Measurements from ENCODE around the gene LDHD.
"Not testable (repeated sequence)": the region's sequence is repeated elsewhere in the genome, so short reads cannot be mapped to it uniquely, and the experiment has no call there.

Gene LDHD

GRCh38 chr16:75116081-75116910, at the start of gene LDHD:
Gene LDHD, minus strand, starts transcription at chr16:75116780. Its CDS starts 60 bp downstream, at chr16:75116720.
- DNase-seq (ENCODE audit: low spot score): peak; percentile 53

DNA sequence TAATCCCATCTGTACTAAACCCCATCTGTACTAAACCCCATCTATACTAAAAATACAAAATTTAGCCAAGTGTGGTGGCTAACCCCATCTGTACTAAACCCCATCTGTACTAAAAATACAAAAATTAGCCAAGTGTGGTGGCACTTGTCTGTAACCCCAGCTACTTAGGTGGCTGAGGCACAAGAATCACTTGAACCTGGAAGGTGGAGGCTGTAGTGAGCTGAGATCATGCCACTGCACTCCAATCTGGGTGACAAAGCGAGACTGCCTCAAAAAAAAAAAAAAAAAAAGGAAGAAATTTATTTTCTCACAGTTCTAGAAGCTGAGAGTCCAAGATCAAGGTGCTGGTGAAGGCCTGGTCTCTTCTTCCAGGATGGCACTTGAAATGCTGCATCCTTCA, 43.8 kb upstream of the LDHD start:
- no peak for DNase-seq (ENCODE audit: low spot score)

- DNase-seq (ENCODE audit: low spot score): no peak
Measured at GRCh38 chr16:75152635-75153034, 36.1 kb upstream of the LDHD start.

GRCh38 chr16:75151798-75152197, 35.2 kb upstream of the LDHD start:
- no peak for DNase-seq (ENCODE audit: low spot score)

- peak; percentile 95 for DNase-seq (ENCODE audit: low spot score)
Measured at GRCh38 chr16:75148311-75149195, 32.0 kb upstream of the LDHD start, which contains the start of gene ZFP1. Gene ZFP1, plus strand, starts transcription at chr16:75148524. Its CDS starts 4,428 bp downstream, at chr16:75152952.

GRCh38 chr16:75147968-75148310, 31.4 kb upstream of the LDHD start:
- no peak for DNase-seq (ENCODE audit: low spot score)

DNA sequence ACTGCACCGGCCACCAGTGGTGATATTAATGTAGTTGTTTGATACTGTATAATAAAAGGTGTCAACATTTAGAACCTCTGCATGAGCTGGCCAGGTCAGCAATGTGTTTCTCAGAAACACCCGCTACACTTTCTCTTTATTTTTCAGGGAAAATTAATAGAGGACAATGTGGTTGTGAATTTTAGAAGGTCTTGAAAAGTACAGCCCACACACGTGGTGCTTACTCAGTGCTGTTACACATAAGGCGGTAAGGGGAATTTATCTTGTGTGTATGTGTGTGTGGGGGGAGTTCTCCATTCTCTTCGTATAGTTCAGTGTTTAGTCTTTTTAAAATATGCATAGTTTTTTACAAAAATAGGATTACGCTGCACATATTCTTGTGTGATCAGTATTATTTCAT, 27.4 kb upstream of the LDHD start:
- no peak for DNase-seq (ENCODE audit: low spot score)

- DNase-seq (ENCODE audit: low spot score): no peak
Measured at GRCh38 chr16:75139498-75139897, 22.9 kb upstream of the LDHD start.

GRCh38 chr16:75138636-75139035, 22.1 kb upstream of the LDHD start:
- no peak for DNase-seq (ENCODE audit: low spot score)

GRCh38 chr16:75138233-75138632, 21.7 kb upstream of the LDHD start:
- no peak for DNase-seq (ENCODE audit: low spot score)

DNA sequence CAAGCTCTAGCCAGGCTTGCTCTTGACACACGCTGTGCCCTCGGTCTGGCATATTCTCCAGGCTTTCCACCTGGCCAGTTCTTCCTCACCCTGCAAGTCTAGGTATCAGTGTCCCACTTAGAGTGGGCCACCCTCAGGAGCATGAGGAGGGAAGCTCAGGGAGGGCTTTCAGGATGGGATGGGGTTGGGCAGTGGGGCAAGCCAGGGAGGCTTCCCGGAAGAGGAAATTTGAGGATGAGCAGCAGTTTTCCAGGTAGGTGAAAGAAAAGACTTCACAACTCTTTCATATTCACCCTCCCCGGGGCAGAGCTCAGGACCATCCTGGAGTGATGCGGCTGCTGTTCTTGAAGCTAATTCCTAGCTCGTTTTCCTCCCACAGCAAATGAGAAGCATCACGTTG, 14.5 kb upstream of the LDHD start:
- no peak for DNase-seq (ENCODE audit: low spot score)

GRCh38 chr16:75130150-75130771, 13.7 kb upstream of the LDHD start:
- DNase-seq (ENCODE audit: low spot score): no peak

DNA sequence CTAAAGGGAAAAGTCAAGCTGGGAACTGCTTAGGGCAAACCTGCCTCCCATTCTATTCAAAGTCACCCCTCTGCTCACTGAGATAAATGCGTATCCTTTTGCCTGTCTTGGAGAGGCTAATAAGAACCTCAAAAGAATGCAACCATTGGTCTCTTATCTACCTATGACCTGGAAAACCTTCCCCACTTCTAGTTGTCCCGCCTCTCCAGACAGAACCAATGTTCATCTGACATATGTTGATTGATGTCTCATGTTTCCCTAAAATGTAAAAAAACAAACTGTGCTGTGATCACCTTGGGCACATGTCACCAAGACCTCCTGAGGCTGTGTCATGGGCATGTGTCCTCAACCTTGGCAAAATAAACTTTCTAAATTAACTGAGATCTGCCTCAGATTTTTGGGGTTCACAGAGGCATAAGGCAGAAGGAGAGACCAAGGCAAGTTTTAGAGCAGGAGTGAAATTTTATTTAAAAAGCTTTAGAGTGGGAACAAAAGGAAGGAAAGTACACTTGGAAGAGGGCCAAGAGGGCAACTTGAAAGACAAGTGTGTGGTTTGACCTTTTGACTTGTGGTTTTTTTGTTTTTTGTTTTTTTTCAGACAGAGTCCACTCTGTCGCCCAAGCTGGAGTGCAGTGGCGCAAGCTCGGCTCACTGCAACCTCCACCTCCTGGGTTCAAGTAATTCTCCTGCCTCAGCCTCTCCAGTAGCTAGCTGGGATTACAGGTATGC, 13.0 kb upstream of the LDHD start:
- DNase-seq (ENCODE audit: low spot score): not testable (repeated sequence)

GRCh38 chr16:75127713-75128415, 11.3 kb upstream of the LDHD start:
- DNase-seq (ENCODE audit: low spot score): no peak

DNA sequence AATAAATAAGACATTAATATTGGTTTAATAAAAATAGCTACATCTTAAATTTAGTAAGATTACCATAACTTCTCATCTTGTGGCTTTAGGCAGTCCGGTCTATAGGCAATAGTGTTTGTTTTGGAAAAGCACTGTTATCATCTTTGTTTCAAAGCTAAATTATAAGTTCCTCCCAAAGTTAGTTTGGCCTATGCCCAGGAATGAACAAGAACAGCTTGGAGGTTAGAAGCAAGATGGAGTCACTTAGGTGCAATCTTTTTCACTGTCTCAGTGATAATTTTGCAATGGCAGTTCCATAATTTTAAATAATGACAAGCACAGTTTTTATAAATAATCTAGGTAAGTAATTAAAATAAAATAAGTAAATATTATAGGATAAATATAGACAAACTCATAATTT, 6.0 kb upstream of the LDHD start:
- no peak for DNase-seq (ENCODE audit: low spot score)

GRCh38 chr16:75121949-75122568, 5.5 kb upstream of the LDHD start:
- no peak for DNase-seq (ENCODE audit: low spot score)

- DNase-seq (ENCODE audit: low spot score): no peak
Measured at GRCh38 chr16:75120253-75120652, 3.7 kb upstream of the LDHD start.

GRCh38 chr16:75118943-75119539, 2.5 kb upstream of the LDHD start:
- no peak for DNase-seq (ENCODE audit: low spot score)

DNA sequence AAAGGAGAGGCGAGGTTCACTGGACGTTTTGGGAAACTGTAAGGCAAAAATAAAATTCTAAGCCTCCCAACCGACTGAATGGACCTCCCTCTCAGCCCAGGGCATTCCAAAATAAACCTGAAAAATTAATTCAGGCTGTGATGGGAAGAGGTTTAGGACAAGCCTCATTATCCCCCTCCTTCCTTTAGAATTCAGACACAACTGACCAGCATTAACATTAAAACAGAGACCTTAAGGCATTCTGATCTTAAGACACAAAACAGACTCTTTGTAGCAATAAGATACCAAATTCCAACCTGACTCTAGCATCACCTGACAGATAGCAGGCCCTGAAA, 298 bp upstream of the LDHD start:
- no peak for DNase-seq (ENCODE audit: low spot score)

- DNase-seq (ENCODE audit: low spot score): no peak
Measured at GRCh38 chr16:75114946-75115825, 1.4 kb downstream of the LDHD start.
